ENCODE data around the gene SMC1B.

DNA sequence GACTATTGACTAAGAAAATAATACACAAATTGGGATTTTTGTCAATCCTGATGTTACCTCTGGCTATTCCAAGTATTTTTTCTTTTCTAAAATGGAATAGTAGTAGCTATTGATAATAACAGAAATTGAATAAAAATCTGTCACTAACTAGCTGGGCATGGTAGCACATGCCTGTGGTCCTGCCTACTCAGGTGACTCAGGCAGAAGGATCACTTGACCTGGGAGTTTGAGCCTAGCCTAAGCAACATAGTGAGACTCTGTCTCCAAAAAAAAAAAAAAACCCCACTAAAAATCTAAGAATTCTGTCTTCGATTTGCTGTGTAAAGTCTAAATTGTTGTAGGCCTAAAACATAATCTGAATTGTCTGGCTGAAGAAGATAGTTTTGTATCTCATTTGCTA is 61.4 kb downstream of the SMC1B start:
- no peak for TF ChIP-seq CTCF (IDR thresholded peaks at IDR 0.05; ENCODE audit: low read length)
- no peak for TF ChIP-seq EZH2 (IDR thresholded peaks at IDR 0.05; ENCODE audit: borderline replicate concordance, low read length)
